Left renal cortex interstitium (tissue), 4 donors: ENCODE measurements around the gene UNC45B. TPM values are rescaled to one million over a fixed set of nuclear protein-coding genes. Genes with fewer than 3 reads are reported as not detected.
"Not testable (repeated sequence)": the region's sequence is repeated elsewhere in the genome, so short reads cannot be mapped to it uniquely, and the experiment has no call there.

Experiments used
- DNase-seq, 4 donors: peaks; one replicate each; pipeline ENCODE4 v3.0.0-alpha.2; 2013; ENCODE audit warnings: low read depth in 4 of 4, low spot score in 2 of 4, missing footprints in 1 of 4
- polyA plus RNA-seq, 4 donors: library from polyadenylated mRNA; unstranded; fragments of 120-200 nt; gene quantifications; one replicate each; pipeline ENCODE4 v1.2.1, GENCODE V29; 2013; ENCODE audit not compliant: insufficient read length in 4 of 4

The UNC45B gene
- polyA plus RNA-seq, 4 donors: 0.06 to 0.16 (median 0.15) TPM

DNA sequence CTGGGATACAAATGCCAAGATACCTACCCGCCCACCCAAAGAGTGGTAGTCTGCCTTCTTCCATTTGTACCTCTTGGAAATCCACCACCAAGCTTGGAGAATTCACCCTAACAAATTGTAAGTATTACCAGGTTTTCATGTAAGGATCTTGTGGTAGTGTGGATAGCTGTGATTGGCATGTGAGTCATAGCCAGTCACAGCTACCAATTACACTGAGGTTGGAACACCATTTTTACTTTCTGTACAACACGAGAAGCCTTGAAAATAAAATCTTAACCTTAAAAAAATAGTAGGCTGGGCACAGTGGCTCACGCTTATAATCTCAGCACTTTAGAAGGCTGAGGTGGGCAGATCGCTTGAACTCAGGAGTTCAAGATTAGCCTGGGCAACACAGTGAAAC lies 65.1 kb downstream of the UNC45B start:
- DNase-seq: no peak

DNA sequence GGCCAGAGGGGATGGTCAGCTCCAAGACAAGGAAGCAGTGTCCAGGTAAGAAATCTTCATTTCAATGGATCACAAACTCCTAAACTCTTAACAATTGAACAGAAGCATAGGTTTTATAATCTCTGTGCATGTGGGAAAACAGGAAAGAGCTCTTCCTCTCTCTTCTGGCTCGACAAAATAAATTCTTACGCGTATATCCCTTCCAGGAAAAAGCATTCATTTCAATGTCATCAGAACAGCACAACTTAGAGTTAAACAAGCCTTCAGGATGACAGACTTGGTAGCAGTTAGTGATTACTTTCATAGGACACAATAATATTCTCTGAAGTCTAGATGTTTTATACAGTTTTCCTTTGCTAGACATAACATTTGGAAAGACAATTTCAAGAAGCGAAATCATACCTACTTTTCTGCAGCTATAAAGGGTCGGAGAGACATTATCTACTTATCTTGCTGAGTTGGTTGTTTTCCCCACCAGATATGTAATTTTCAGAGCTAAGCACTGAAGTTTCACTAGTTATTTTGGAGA lies 65.9 kb downstream of the UNC45B start:
- no peak for DNase-seq

DNA sequence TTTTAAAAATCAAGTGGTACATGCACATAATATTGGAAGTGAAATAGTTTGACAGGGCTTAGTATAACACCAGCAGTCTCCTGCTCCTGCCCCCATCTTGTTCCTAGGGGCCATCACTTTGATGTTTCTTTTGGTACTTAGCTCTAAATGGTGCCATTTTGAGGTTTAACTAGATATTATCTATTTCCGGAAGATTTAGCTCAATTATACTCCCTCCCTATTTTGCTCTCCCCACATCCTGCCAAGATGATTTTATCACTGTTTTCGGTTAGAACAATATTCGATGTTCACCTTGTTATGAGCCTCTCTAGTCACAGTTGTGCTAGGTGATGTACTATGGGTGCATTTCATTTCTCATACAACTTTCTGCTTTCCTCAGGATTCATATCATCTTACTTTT lies 66.6 kb downstream of the UNC45B start:
- no peak for DNase-seq

DNA sequence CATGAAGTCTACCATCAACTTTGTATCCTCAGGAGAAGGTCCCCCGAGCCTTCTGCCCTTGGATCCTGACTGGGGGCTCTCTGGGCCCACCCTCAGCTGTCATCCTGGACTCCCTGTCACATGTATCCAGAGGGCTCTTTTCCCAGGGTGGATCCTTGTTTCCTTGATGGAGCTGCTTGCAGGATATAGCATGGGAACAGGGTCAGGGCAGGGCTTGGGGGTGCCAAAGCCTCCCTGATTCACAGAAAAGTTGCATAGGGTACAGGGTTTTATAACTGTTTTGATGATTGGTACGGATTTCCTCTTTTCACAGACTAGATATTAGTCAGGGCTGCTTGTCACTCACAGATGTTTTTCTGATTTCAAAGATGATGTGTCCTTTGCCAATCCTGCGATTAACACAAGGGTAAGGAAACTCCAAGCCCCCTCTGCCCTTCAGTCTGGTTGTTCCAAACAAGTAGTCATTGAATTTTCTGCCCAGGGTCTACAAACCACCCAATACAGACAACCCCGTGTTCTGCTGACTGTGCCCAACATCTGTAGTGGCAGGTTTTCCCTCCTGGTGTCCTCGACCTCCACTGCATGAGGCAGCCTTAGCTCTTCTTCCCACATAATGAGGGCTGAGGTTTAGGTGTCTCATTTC lies 67.1 kb downstream of the UNC45B start:
- DNase-seq: no peak

DNA sequence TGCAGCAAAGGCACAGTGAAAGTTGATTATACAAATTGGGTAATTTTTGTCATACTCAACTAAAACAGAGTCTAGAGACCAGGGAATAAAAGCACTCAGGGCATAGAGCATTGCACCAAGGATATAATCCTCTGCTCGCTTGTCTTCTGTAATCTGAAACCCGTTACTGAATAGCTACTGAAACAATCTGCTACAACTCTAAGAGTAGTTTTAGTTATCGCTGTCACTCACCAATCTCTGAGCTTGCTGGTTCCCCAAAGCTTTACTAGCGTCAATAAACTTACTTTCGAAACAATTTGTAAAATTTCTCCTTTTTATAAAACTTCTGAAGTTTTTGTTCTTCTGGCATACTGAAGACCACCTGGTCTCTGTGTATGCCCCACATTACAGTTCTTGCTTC lies 69.5 kb downstream of the UNC45B start:
- DNase-seq: no peak

DNA sequence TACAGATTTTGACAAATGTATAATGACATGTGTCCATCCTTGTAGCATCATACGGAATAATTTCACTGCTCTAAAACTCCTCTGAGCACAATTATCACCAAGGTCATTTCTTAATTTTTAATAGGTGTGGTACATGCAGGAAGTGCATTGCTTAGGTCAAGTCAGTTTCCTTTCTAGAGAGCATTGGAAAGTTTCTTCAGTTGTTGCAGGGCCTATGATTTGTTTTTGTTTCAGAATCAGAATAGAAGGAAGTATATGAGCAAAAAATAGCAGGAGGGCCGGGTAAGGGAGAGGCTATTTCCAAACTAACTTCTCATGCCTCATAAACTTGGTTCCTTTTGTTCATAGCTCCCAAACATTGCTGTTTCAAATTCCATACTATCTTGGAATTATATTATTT lies 71.3 kb downstream of the UNC45B start:
- DNase-seq: no peak

DNA sequence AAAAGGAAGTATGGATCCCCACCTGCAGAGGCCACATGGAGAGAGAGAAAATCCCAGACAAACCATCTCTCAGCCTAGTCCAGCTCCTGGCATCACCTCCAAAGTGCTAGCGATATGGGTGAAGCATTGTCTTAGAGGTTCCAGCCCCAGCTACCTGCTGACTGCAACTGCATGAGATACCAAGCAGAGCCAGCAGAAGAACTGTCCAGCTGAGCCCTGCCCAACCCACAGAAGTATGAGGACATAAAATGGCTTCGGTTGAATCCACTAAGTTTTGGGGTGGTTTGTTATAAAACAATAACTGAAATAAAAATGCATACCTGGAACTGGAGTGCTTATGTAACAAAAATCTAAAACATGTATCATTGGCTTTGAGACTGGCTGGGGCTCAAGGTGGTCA lies 74.8 kb downstream of the UNC45B start:
- no peak for DNase-seq

DNA sequence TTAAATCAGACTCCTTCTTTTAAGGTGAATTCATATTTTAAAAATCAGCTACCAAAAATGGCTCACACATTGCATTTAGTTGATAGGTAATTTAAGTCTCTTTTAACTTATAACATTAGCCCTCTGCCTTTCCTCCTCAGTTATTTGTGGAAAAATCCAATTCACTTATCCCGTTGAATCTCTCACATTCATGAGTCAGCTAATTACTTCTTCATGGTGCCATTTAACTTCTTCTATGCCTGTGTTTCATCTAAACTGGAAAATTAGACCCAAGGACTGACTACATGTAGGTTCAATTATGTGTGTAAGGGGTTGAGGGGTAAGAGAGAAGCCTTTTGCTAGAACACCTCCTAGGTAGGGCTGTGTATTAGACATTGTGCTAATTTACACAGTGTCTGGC lies 76.8 kb downstream of the UNC45B start:
- no peak for DNase-seq

DNA sequence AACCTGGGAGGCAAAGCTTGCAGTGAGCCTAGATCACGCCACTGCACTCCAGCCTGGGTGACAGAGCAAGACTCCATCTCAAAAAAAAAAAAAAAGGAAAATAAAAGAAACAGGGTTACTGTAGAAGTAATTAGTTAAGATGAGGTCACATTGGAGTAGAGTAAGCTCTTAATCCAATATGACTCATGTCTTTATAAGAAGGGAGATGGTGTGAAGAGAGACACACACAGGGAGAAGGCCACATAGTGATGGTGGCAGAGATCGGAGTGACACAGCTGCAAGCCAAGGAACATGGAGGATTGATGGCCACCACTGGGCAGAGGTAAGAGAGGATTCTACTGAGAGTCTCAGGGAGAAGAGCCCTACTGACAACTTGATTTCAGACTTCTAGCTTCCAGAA lies 79.9 kb downstream of the UNC45B start:
- DNase-seq: no peak

DNA sequence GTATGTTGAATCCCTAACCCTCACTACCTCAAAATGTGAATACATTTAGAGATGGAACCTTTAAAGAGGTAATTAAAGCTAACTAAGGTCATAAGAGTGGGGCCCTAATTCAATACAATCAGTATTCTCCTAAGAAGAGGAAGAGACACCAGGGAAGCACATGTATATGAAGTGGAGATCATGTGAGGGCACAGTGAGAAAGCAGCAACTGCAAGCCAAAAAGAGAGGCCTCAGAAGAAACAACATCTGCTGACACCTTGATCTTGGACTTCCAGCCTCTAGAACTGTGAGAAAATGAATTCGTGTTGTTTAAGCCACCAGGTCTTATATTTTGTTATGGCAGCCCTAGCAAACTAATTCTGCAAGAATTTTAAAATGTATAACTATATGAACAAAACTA lies 82.0 kb downstream of the UNC45B start:
- DNase-seq: no peak

DNA sequence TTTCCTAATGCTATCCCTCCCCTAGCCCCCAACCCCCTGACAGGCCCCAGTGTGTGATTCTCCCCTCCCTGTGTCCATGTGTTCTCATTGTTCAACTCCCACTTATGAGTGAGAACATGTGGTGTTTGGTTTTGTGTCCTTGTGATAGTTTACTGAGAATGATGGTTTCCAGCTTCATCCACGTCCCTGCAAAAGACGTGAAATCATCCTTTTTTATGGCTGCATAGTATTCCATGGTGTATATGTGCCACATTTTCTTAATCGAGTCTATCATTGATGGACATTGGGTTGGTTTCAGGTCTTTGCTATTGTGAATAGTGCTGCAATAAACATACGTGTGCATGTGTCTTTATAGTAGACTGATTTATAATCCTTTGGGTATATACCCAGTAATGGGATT lies 86.7 kb downstream of the UNC45B start:
- not testable (repeated sequence) for DNase-seq

DNA sequence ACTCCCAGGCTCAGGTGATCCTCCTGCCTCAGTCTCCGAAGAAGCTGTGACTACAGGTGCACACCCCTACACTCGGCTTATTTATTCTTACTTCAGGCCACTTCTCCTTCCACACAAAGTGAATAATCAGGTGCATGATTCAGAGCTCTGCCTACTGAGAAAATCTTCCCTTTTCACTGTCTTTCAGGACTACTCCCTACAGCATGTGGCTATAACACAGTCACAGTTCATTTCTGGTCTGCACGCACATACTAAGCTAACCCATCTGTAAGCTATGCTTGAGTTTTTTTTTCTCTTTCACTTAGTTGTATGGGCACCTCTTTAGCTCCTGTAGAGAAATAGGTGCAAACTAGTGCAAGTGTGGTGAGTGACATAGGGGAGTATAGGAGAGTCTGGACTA lies 87.7 kb downstream of the UNC45B start:
- DNase-seq: no peak

DNA sequence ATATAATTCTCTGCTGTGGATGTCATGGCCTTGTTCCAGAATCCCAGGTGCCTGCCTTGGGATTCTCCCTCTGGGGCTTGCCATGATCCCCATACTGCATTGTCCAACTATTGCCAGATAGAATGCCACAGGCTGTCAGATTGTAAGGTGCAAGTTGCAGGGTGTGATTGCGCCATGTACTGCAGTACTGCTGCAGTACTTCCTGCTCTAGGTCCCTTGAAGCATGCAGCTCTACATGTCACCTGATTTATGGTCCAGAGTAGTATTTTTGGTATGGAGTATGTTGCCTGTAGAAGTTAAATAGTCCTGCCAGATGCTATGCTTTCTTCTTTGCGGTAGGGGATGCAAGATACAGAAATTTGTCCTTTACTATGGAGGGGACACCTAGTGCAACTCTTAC lies 88.3 kb downstream of the UNC45B start:
- DNase-seq: no peak

DNA sequence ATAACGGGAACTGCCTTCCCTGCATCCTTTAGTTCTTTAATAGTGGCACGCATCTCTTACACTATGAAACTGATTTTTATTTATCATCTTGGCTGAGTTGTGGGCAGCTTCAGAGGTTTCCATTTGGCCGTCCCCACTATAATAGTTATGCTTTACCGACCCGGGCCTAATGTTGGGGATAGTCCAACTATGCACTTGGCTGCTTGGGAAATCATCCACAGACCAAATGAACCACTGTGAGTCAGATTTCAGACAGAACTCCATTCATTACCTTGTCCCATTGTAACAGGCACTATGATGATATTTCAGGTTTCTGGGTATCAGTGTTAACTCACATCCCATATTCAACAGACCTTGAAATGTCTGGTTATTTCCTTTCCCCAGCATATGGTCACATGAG lies 89.2 kb downstream of the UNC45B start:
- DNase-seq: no peak

DNA sequence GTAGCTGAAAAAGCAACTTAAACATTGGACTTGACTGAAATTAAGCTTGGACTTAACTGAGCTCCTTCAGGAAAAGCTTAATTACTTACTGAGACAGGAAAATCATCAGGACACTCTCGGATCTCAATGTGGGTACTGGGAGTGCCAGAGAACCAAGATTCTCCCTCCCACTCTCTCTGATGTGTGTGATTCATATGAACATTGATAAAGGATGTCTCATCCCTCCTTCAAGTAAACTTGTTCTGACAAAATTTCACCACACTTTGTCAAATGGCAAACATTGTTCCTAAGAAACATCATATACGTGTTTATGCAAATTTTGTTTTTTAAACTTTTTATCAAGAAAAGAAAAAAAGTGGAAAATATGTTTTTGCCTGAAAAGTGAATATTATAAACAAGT lies 91.2 kb downstream of the UNC45B start:
- DNase-seq: no peak

Other genes with a start within 250 kb of the UNC45B start
- 1 to 10 TPM; 4.3 to 7.4 (median 5.6) TPM for gene CCT6B, start 186.4 kb upstream of the UNC45B start, polyA plus RNA-seq
- gene ZNF830, start 186.3 kb upstream of the UNC45B start, polyA plus RNA-seq: 10 to 100 TPM; 23.8 to 29.0 (median 25.9) TPM
- 10 to 100 TPM; 30.1 to 45.9 (median 37.3) TPM for gene LIG3, start 167.3 kb upstream of the UNC45B start, polyA plus RNA-seq
- 10 to 100 TPM; 17.8 to 25.2 (median 22.9) TPM for gene RFFL, start 84.1 kb upstream of the UNC45B start, polyA plus RNA-seq
- gene RAD51D, start 28.0 kb upstream of the UNC45B start, polyA plus RNA-seq: 10 to 100 TPM in 3 of 4 donors, 1 to 10 TPM in 1; 9.8 to 14.5 (median 12.9) TPM
- under 1 TPM in 3 of 4 donors, not detected in 1; 0.22 to 0.27 (median 0.27) TPM for gene FNDC8, start 26.2 kb upstream of the UNC45B start, polyA plus RNA-seq
- gene NLE1, start 5.5 kb upstream of the UNC45B start, polyA plus RNA-seq: 10 to 100 TPM; 16.7 to 22.8 (median 17.8) TPM
- gene SLC35G3, start 46.6 kb downstream of the UNC45B start, polyA plus RNA-seq: not detected
- gene SLFN5, start 95.3 kb downstream of the UNC45B start, polyA plus RNA-seq: 10 to 100 TPM; 13.1 to 15.4 (median 14.2) TPM
- 10 to 100 TPM in 3 of 4 donors, 1 to 10 TPM in 1; 8.7 to 19.1 (median 11.3) TPM for gene SLFN11, start 225.8 kb downstream of the UNC45B start, polyA plus RNA-seq